ENCODE measurements around the gene SLC25A40.
"Not testable (repeated sequence)": the region's sequence is repeated elsewhere in the genome, so short reads cannot be mapped to it uniquely, and the experiment has no call there.

Gene SLC25A40, protein sequence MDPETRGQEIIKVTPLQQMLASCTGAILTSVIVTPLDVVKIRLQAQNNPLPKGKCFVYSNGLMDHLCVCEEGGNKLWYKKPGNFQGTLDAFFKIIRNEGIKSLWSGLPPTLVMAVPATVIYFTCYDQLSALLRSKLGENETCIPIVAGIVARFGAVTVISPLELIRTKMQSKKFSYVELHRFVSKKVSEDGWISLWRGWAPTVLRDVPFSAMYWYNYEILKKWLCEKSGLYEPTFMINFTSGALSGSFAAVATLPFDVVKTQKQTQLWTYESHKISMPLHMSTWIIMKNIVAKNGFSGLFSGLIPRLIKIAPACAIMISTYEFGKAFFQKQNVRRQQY

DNA sequence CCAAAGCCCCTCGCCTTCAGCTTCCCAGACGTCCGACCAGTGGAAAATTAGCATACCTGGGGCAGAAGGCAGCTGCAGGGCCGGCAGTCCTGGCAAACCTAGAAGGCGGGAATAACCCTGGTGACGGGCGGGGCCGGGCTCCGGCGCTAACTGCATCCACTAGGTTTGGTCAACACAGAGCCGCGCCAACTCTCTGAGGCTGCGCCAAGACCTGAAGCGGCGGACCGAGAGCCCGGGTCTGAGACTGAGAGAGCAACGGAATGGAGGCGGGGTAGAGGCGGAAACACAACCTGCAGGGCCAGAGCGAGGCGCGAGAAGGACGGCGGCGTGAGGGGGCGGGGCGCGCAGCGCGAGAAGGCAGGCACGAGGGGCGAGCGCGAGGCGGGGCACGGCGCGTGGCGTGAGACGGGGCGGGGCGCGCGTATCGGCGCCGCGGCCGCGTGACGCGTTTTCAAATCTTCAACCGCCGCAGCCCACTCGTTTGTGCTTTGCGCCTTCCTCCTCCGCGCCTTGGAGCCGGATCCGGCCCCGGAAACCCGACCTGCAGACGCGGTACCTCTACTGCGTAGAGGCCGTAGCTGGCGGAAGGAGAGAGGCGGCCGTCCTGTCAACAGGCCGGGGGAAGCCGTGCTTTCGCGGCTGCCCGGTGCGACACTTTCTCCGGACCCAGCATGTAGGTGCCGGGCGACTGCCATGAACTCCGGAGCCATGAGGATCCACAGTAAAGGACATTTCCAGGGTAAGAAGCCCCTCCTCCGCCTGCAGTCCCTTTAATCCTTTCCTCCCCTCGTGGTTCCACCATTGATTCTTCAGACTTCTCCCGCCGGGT lies at the start of gene SLC25A40, which contains the start of gene DBF4:
SLC25A40 (minus strand) TSS at position 321 of the 829 bp plus-strand sequence. CDS start 17,633 bp downstream, outside the sequence.
DBF4 (plus strand) TSS at position 454 of the 829 bp plus-strand sequence; CDS start at position 694, 240 bp downstream.
- DNase-seq, result peak; percentile 92 to 93

DNA sequence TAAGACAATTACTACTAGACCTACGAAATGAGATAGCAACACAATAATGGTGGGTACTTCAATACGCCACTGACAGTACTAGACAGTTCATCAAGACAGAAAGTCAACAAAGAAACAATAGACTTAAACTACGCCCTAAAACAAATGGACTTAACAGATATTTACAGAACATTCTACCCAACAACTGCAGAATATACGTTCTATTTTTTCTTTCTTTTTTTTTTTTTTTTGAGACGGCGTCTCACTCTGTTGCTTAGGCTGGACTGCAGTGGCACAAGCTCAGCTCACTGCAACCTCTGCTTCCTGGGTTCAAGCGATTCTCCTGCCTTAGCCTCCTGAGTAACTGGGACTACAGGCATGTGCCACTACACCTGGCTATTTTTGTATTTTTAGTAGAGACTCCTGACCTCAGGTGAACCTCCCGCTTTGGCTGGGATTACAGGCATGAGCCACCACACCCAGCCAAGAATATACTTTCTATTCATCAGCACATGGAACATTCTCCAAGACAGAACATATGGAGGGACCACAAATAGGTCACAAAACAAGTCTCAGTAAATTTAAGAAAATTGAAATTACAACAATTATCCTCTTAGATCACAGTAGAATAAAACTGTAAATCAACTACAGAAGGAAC lies 46.7 kb upstream of the SLC25A40 start:
- DNase-seq, result not testable (repeated sequence)

DNA sequence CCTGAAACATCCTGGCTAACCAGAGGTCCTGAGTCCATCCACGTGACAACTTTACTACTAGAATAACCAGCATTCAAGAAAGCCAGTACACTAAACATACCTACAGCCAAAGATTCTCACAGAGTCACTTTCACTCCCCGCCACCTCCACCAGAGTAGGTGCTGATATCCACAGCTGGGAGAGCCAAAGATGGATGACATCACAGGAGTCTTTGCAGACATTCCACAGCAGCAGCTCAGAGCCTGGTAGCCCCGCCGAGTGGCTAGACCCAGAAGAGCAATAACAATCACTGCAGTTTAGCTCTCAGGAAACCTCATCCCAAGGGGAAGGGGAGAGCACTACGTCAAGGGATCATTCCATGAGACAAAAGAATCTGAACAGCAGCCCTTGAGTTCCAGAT lies 44.4 kb upstream of the SLC25A40 start:
- DNase-seq, result no peak

DNA sequence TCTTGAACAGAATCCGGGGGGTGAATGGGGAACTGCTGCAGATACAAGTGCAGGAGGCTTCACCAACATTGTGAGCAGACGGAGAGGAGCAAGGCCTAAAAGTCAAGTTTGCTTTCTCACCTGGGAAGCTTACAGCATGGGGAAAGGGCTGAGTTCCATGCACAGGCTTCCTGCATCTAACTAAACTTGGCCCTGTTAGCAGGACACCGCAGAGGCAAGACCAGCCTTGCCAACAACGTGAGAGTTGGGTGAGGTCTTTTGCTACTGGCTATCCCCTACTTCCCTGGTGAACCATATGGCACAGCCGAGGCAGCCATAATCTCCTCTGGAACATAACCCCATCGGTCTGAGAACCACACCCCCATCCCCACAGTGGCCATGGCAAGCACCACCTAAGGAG lies 43.7 kb upstream of the SLC25A40 start:
- DNase-seq, result no peak

DNA sequence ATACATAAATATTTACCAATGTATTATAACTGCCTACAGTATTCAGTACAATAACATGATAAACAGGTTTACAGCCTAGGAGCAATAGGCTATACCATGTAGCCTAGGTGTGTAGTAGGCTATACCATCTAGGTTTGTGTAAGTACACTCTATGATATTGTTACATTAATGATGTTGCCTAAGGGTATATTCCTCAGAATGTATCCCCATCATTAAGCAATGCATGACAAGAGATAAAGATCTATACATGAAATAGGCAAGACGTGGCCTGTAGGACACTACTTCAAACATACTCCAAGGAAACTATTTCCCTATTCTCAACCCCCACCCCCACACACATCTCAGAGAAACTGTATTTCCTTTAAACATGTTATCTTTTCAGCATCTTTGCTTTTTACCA lies 42.6 kb upstream of the SLC25A40 start:
- no peak for DNase-seq

DNA sequence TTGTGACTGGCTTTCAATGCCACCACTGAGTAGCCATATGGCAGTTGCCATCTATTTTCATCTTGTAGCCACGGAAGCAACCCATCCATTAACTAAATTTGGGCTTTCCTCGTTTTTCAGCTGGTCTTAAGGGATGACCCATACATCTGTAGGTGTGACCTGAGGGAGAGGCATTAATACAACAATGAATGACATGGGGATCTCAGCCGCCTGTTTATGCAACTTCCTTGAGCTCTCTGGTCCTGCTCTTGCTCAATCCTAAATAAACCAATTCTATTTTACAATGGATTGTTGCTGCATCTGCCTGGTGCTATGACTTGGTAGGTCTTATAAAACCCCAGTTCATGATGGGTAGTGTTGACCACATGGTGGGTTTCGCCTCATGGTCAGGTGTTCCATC lies 36.0 kb upstream of the SLC25A40 start:
- no peak for DNase-seq

DNA sequence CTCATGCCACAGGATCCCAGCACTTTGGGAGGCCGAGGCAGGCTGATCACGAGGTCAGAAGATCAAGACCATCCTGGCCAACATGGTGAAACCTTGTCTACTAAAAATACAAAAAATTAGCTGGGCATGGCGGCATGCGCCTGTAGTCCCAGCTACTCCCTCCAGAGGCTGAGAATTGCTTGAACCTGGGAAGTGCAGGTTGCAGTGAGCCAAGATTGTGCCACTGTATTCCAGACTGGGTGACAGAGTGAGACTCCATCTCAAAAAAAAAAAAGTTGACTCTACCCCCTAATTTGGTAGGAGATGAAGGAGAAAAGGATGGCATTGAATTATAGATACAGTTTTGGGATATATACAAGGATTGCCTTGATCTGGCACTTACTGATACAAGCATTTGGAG lies 32.7 kb upstream of the SLC25A40 start:
- DNase-seq, result not testable (repeated sequence)

DNA sequence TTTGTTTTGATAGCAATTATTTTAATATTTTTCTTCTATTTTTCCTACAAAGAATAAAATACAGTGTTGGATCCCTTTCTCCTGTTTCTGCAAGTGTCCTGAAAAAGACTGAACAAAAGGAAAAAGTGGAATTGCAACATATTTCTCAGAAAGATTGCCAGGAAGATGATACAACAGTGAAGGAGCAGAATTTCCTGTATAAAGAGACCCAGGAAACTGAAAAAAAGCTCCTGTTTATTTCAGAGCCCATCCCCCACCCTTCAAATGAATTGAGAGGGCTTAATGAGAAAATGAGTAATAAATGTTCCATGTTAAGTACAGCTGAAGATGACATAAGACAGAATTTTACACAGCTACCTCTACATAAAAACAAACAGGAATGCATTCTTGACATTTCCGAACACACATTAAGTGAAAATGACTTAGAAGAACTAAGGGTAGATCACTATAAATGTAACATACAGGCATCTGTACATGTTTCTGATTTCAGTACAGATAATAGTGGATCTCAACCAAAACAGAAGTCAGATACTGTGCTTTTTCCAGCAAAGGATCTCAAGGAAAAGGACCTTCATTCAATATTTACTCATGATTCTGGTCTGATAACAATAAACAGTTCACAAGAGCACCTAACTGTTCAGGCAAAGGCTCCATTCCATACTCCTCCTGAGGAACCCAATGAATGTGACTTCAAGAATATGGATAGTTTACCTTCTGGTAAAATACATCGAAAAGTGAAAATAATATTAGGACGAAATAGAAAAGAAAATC lies 31.2 kb upstream of the SLC25A40 start:
- not testable (repeated sequence) for DNase-seq

DNA sequence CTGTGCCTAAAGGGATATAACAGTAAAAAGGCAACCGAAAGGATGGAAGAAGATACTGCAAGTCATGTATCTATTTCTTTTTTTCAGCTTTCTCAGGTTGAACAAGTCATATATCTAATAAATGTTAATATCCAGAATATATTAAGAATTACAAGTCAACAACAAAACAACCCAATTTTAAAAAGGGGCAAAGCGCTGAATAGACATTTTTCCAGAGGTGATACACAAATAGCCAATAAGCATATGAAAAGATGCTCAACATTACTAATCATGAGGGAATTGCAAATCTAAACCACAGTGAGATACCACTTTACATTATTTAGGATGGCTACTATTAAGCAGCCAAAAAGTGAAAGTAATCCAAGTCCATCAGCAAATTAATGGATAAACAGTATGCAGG lies 23.1 kb upstream of the SLC25A40 start:
- no peak for DNase-seq

DNA sequence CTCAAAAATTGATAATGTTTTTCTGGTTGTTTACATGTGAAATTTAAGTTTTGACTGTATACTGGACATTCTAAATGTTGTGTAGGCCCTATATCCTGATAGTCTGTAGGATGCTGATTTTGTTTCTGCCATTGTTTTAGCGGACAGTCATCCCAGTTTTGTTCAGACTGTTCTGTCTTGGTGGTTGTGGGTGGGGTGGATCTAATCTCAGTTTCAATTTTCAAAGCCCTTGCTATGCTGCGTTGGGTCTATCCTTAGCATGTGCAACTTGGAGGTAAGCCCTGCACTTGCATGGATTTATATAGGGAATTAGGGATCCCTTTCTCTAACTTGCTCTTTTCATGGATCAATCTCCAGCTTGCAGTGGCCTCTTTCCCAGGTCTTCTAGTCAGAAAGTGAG lies 19.2 kb upstream of the SLC25A40 start:
- DNase-seq, result no peak

DNA sequence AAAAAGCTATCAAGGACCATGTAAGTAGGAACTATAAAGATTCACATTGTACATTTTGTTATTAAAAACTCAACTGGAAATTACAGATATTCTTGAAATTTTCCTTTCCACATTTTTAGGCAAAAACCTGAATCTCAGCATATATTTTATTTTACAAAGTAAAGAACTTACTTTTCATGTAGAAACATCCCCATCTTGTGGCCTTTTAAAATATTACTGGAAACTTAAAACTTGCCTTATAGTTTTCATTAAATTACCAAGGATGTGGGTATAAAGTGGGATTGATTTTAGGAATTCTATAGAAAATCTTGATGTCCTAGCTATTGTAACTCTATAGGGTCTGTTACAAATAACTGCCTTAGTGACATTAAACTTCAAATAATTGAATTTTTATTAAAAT lies 10.7 kb upstream of the SLC25A40 start:
- peak in 1 of 2 donors; percentile 54 for DNase-seq

DNA sequence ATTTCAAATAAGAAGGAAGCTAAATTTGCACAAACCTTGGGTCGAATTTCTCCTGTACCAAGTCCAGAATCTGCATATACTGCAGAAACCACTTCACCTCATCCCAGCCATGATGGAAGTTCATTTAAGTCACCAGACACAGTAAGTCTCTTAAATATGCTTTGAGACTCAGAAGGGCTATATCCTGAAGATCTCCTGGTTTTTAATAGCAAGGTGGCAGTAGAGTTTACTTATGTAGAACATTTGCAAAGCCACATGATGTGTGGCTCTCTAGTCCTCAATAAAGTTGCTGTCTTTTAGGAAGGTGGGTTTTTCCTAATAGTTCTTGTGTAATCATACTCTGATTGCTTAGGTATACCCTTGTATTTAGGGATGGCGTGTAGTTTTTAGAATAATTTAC lies 8.9 kb upstream of the SLC25A40 start:
- DNase-seq, result no peak

DNA sequence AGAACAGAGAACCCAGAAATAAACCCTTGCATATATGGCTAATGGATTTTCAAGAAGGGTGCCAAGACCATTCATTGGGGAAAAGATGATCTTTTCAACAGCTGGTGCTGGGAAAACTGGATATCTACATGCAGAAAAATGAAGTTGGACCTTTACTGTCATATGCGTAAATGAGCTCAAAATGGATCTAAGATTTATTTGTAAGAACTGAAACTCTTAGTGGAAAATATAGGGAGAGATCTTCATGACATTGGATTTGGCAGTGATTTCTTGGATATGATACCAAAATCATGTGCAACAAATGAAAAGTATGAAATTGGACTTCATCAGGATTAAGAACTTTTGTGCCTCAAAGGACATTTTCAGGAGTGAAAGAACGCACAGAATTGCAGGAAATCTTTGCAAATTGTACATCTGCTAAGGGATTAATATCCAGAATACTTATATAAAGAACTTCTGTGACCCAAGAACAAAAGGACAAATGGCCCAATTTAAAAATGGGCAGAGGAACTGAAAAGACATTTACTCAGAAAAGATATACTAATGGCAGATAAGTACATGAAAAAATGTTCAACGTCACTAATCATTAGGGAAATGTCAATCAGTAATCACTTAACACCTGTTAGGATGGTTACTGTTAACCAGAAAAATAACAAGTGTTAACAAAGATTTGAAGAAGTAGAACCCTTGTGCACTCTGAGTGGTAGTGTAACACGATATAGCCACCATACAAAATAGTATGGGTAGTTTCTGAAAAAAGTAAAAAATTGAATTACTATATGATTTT lies 6.2 kb upstream of the SLC25A40 start:
- no peak for DNase-seq

DNA sequence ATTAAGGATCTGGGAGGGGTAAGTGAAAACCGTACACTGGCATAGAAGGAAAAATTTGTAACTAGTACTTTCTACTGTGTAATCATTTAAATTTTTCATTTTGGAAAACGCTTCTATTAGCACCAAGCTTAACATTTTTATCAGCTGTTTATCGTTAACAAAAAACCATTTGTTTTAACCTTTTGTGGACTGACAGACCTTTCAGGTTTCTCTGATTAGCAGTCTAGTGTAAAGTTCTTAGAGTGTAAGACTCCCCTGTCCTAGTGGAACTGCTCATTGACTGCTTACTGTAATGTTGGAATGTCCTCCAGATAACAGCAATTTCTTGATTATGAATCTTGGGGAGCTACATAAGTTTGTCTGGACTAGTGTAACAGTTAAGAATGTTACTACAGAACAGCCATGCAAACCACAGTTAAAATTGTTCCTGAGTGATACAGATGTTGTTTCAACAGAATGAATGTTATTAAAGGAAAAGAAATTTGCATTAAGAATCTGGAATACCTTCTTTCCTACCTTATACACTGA lies 2.1 kb upstream of the SLC25A40 start:
- DNase-seq, result no peak

DNA sequence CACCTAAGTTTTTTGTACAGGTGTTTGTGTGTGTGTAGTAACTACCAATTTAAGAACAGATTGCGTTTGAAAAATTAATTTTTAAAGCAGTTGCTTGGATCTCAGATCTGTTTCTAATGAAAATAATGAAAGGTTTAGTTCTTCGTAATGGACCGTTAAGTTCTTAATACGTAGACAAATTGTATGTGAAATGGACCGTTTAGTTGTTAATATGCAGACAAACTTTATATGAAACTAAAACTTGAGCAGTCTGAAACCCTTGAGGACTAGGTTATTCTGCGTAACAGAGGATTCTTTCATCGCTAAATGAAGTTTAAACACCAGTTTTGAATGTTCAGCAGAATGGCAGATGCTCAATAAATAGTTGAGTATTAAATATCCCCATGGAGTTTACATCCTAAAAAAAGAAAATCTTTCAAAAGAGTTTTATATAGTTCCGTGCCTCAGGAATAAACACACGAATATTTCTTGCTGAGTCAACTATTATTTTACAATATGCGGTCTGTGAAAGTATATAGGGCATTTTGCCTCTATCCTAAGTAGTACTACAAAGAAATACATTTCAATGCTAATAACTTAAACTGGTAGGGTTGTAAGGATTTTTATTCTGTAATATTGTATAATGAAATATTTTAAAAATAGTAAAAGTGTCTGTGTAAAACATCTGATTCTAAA lies 1.3 kb upstream of the SLC25A40 start:
- no peak for DNase-seq

DNA sequence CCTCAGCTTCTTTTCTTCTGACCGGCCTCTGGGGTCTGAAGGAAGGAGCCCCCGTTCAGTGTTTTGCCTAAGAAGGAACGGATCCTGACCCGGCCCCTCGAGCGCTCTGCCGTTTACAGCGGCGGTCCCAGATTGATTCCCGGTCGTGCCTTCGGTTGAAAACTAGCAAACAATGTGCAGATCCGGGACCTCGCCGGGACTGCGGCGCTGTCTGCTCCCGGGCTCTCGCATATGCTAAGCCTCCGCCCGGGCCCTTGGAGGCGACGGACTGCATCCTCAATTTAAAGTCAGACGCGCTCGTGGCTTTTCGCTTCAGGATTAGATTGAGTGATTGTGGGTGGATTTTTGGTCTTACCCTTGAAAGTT lies 692 bp upstream of the SLC25A40 start:
- DNase-seq, result peak; percentile 30 to 39

DNA sequence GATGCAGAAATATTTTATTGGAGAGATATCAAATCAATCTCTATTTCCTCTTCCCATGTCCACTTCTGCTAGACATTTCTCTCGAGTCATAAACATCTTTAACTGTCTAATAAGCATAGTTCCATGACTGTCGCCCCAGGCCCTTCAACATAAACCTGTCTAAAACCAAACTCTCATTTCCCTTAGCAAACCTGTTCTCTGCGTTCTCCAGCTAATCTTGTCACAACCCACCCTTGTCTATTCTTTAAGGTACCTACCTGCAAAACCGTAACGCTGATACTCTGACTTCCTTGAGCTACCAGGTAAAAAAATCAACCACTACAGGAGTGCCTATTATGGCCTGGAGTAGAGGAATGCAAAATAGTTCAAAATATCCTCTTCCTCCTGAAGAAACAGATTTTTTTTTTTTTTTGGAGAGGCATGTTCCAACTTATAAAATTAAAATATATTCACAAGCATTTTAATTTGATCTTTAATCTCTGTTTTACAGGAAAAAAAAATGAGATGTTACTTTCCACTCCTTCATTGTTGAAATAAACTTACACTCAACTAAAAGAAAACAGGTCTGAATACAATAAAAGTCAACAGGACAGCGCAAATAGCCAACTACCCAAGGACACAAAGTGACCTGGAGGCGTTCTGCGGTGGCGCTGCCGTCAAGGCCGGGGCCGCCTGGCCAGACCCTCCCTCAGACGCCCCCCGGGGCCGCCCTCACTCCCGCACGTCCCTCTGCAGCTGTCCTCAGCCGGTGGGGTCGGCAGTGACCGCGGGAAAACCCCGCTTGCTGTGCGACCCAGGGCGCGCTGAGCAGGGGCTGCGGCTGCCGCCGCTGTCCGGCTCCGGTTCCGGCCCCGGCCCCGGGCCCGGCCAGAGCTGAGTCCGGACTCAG lies 765 bp downstream of the SLC25A40 start:
- DNase-seq, result peak in 1 of 2 donors; percentile 17

DNA sequence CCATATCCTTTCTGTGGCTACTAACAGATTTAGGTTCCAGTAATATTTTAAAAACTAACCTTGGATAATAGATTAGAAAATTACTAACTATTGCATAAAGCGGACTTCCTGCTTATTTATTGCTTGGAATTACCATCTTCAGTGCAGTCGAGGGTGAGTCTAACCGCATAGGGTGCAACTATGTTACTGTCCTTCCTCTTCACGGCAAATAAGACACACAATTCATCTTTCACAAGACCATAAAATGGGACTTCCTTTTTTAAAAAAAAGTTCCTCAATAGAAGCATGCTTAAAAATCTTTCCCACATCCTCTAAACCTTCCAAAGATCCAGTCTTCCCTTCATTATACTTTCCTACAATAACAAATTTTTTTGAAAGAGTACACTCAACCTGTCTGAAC lies 2.1 kb downstream of the SLC25A40 start:
- peak in 1 of 2 donors; percentile 18 for DNase-seq

DNA sequence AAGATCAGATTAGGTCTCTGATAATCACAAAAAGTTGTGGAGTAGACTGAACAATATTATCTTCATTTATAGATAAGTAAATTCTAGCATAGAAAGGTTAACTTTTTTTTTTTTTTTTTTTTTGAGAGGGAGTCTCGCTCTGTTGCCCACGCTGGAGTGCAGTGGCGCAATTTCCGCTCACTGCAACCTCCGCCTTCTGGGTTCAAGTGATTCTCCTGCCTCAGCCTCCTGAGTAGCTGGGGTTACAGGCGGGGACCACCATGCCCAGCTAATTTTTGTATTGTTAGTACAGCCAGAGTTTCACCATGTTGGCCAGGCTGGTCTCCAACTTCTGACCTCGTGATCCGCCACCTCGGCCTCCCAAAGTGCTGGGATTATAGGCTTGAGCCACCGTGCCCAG lies 2.8 kb downstream of the SLC25A40 start:
- not testable (repeated sequence) for DNase-seq

DNA sequence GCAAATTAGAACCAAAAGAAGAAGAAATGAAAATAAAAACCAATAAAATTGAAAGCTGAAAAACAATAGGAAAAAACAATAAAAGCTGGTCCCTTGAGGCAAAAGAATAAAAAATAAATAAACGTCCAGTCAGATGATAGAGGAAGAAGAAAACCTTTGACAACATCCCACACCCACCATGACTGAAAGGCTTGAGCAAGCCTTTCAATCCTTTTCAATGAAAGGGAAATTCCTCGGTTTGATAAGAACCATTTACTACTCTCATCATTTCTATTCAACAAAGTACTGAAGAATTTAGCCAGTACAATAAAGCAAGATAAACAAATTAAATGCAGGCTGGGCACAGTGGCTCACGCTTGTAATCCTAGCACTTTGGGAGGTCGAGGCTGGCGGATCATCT lies 3.8 kb downstream of the SLC25A40 start:
- no peak for DNase-seq
